A549 (cell line): ENCODE measurements around the gene SIRPD.

Source experiments
- POLR2A ChIP-seq: IDR thresholded peaks from 2 replicates; pipeline ENCODE4 v1.6.1; 2012; ENCODE audit warnings: mild to moderate bottlenecking, low read length
- RFX5 ChIP-seq: fragments of 450-650 bp; IDR thresholded peaks from 2 replicates; pipeline ENCODE4 v1.7.1; 2014; ENCODE audit warnings: antibody characterized with exemption, mild to moderate bottlenecking, moderate library complexity
- TF ChIP-seq, protein P1 (sequence below): fragments of >200 bp; sonication (Bioruptor Twin); formaldehyde crosslinking; IDR thresholded peaks from 3 replicates; pipeline ENCODE4 v1.5.1; 2016

DNA sequence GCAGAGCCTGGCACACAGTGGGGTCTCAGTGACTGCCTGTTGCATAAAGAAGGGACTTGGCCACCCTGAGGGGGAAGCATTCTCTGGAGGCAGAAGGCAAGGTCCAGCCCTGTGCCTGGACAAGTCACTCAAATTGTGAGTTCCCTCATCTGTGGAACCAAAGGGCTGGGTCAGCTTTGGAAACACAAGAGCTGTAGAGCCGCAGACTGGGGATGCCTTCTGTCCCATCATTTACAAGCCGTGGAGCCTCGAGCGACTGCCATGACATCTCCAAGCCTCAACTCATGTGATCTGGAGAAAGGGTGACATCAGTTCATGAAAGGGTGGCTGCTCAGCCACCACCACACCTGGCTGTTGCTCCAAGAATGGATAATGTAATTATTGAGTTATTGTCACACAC lies 20.4 kb upstream of the SIRPD start:
- no peak for TF ChIP-seq POLR2A
- no peak for TF ChIP-seq RFX5
- TF ChIP-seq, protein P1, sequence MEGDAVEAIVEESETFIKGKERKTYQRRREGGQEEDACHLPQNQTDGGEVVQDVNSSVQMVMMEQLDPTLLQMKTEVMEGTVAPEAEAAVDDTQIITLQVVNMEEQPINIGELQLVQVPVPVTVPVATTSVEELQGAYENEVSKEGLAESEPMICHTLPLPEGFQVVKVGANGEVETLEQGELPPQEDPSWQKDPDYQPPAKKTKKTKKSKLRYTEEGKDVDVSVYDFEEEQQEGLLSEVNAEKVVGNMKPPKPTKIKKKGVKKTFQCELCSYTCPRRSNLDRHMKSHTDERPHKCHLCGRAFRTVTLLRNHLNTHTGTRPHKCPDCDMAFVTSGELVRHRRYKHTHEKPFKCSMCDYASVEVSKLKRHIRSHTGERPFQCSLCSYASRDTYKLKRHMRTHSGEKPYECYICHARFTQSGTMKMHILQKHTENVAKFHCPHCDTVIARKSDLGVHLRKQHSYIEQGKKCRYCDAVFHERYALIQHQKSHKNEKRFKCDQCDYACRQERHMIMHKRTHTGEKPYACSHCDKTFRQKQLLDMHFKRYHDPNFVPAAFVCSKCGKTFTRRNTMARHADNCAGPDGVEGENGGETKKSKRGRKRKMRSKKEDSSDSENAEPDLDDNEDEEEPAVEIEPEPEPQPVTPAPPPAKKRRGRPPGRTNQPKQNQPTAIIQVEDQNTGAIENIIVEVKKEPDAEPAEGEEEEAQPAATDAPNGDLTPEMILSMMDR = no peak
